OCI-LY7 (cell line): ENCODE measurements around the gene ETV3L. TPM values are rescaled to one million over a fixed set of nuclear protein-coding genes. Genes with fewer than 3 reads are reported as not detected.

ENCODE experiments used
- BruUV-seq: library from RNA; stranded (reverse); fragments of 400-500 nt; replicated peaks from 2 replicates; lab custom pipeline; 2021; lab: Mats Ljungman, UMichigan
- CTCF ChIA-PET: fragments of 300-600 bp; sonication (Branson Sonifier 250); formaldehyde crosslinking; loops from one replicate; lab custom pipeline; 2022; ENCODE audit warnings: antibody characterized with exemption; ENCODE audit not compliant: unreplicated experiment; lab: Charles Lee
- POLR2A ChIA-PET: fragments of 300-600 bp; sonication (Branson Sonifier 250); formaldehyde crosslinking; loops from one replicate; lab custom pipeline; 2022; ENCODE audit warnings: antibody characterized with exemption; lab: Charles Lee
- DNase-seq: peaks from one replicate; pipeline ENCODE4 v3.0.0-alpha.2; 2015; ENCODE audit warnings: low spot score
- H2AFZ ChIP-seq: fragments of 200-600 bp; sonication (generic), shearing (Covaris generic); 2 replicates; pipeline ENCODE4 v1.6.1; 2014; ENCODE audit warnings: mild to moderate bottlenecking, antibody characterized with exemption, low read length, moderate library complexity
- H3K27ac ChIP-seq: fragments of 200-600 bp; sonication (generic); 2 replicates; pipeline ENCODE4 v1.5.1; 2014; ENCODE audit warnings: mixed run types, low read depth, mild to moderate bottlenecking, moderate library complexity, low read length, inconsistent platforms; ENCODE audit not compliant: poor library complexity, severe bottlenecking
- H3K36me3 ChIP-seq: fragments of 200-600 bp; sonication (generic); 2 replicates; pipeline ENCODE4 v1.6.1; 2014; ENCODE audit warnings: mild to moderate bottlenecking, antibody characterized with exemption, low read length, moderate library complexity, mixed read lengths; ENCODE audit not compliant: insufficient read depth
- H3K4me1 ChIP-seq: fragments of 200-600 bp; sonication (generic); 2 replicates; pipeline ENCODE4 v1.5.1; 2014; ENCODE audit warnings: mild to moderate bottlenecking, low read length; ENCODE audit not compliant: insufficient read depth, poor library complexity, severe bottlenecking
- H3K4me2 ChIP-seq: fragments of 200-600 bp; sonication (generic); 2 replicates; pipeline ENCODE4 v1.6.1; 2014; ENCODE audit warnings: mild to moderate bottlenecking, low read length
- H3K4me3 ChIP-seq: fragments of 200-600 bp; sonication (generic); 2 replicates; pipeline ENCODE4 v1.5.1; 2014; ENCODE audit warnings: mild to moderate bottlenecking, low read depth, low read length; ENCODE audit not compliant: poor library complexity, severe bottlenecking
- H3K79me2 ChIP-seq: fragments of 200-600 bp; sonication (generic); 2 replicates; pipeline ENCODE4 v1.6.1; 2016; ENCODE audit warnings: low read depth, mild to moderate bottlenecking, low read length, moderate library complexity, mixed read lengths; ENCODE audit not compliant: insufficient read depth
- H3K9me2 ChIP-seq: fragments of 200-600 bp; sonication (generic); 2 replicates; pipeline ENCODE4 v1.6.1; 2016; ENCODE audit warnings: mild to moderate bottlenecking, low read length, mixed read lengths; ENCODE audit not compliant: insufficient read depth
- H3K9me3 ChIP-seq: fragments of 200-600 bp; sonication (generic); 2 replicates; pipeline ENCODE4 v1.6.1; 2014; ENCODE audit warnings: mild to moderate bottlenecking, mixed run types, low read length, mixed read lengths
- H4K20me1 ChIP-seq: fragments of 200-600 bp; sonication (generic); 2 replicates; pipeline ENCODE4 v1.6.1; 2014; ENCODE audit warnings: mild to moderate bottlenecking, antibody characterized with exemption, low read length, moderate library complexity, mixed read lengths; ENCODE audit not compliant: insufficient read depth
- CTCF ChIP-seq: fragments of 200-600 bp; sonication (generic); conservative IDR thresholded peaks from 2 replicates; pipeline ENCODE4 v1.5.1; 2014; ENCODE audit warnings: mild to moderate bottlenecking, antibody characterized with exemption, low read length, moderate library complexity, mixed read lengths
- EZH2phosphoT487 ChIP-seq: fragments of 200-600 bp; sonication (generic); IDR thresholded peaks from 2 replicates; pipeline ENCODE4 v1.6.1; 2018; ENCODE audit warnings: low read depth, borderline replicate concordance, mild to moderate bottlenecking, mixed run types, antibody characterized with exemption, low read length, moderate library complexity, mixed read lengths
- intact Hi-C: fragments of 100-400 bp; cut with micrococcal nuclease; formaldehyde crosslinking; loops from one replicate; pipeline ENCODE4 v1.10.0; 2022; ENCODE audit not compliant: unreplicated experiment
- total RNA-seq, 2 experiments: library from RNA; depleted of rRNA in 1 of 2; stranded (reverse); fragments of >200 nt in 1 of 2; shearing (Covaris generic) in 1 of 2; gene quantifications; 2 replicates each; pipeline ENCODE4 v1.2.3, GENCODE V29; 2014 to 2022

The ETV3L gene
- total RNA-seq, 2 experiments from 2014 or later, result not detected

GRCh38 chr1:157086299-157086698, 13.3 kb downstream of the ETV3L start:
- POLR2A ChIA-PET, result interaction anchor here (0.7 kb wide), 2 partner anchors 14 to 980 kb away, joined by 3 to 6 read pairs; no protein-coding TSS in a partner anchor
- CTCF ChIA-PET, result no interaction called here

GRCh38 chr1:157085421-157085820, 14.2 kb downstream of the ETV3L start:
- 0 out of 2 replicates have a peak, but pooled peaks cover 1% of the 10 kb centered on the region for H4K20me1 ChIP-seq
- H3K4me1 ChIP-seq, result no peaks in the 10 kb centered on the region
- no peak overlapping the region for H3K27ac ChIP-seq
- no peaks in the 10 kb centered on the region for H3K9me3 ChIP-seq
- H2AFZ ChIP-seq, result no peak overlapping the region
- no peak overlapping the region for H3K4me2 ChIP-seq
- no peak for DNase-seq
- H3K4me3 ChIP-seq, result no peak overlapping the region
- CTCF ChIA-PET, result no interaction called here
- no TSS peak for BruUV-seq
- no peaks in the 10 kb centered on the region for H3K79me2 ChIP-seq
- intact Hi-C loops, result no loop called here
- POLR2A ChIA-PET, result interaction anchor here (0.7 kb wide), 1 partner anchor 190 kb away, joined by 3 read pairs; no protein-coding TSS in a partner anchor
- no peaks in the 10 kb centered on the region for H3K36me3 ChIP-seq
- TF ChIP-seq EZH2phosphoT487 (no peak), CTCF (no peak)
- H3K9me2 ChIP-seq, result no peaks in the 10 kb centered on the region

More at GRCh38 chr1:157086299-157086698, 13.3 kb downstream of the ETV3L start:
- intact Hi-C loops, result no loop called here
- Histone ChIP-seq H4K20me1 (0 out of 2 replicates have a peak, but pooled peaks cover 5% of the 10 kb centered on the region), H3K4me3 (no peak overlapping the region), H3K9me2 (no peaks in the 10 kb centered on the region), H3K27ac (no peak overlapping the region), H3K79me2 (no peaks in the 10 kb centered on the region), H3K4me2 (no peak overlapping the region), H3K4me1 (no peaks in the 10 kb centered on the region), H3K36me3 (no peaks in the 10 kb centered on the region), H3K9me3 (no peaks in the 10 kb centered on the region), H2AFZ (no peak overlapping the region)
- TF ChIP-seq EZH2phosphoT487, result no peak
- TF ChIP-seq CTCF, result no peak
- BruUV-seq, result no TSS peak
- DNase-seq, result no peak

- no TSS peak for BruUV-seq
- Histone ChIP-seq H3K36me3 (no peaks in the 10 kb centered on the region), H3K9me2 (no peaks in the 10 kb centered on the region), H4K20me1 (no peaks in the 10 kb centered on the region), H3K27ac (no peak overlapping the region), H2AFZ (no peak overlapping the region), H3K4me2 (no peak overlapping the region), H3K79me2 (no peaks in the 10 kb centered on the region), H3K4me1 (no peaks in the 10 kb centered on the region), H3K9me3 (no peaks in the 10 kb centered on the region), H3K4me3 (no peak overlapping the region)
- ChIA-PET POLR2A (interaction anchor here (0.7 kb wide), 1 partner anchor 190 kb away, joined by 3 read pairs; no protein-coding TSS in a partner anchor), CTCF (no interaction called here)
- TF ChIP-seq EZH2phosphoT487 (no peak), CTCF (no peak)
- intact Hi-C loops, result no loop called here
- no peak for DNase-seq
Measured at GRCh38 chr1:157084720-157085119, 14.9 kb downstream of the ETV3L start.
